Psoas muscle (tissue), 8 donors: ENCODE data around the gene C10orf105. TPM values are rescaled to one million over a fixed set of nuclear protein-coding genes. Genes with fewer than 3 reads are reported as not detected.
A peak's percentile ranks its signal among the peaks of the same experiment; 100 is the strongest.

ENCODE experiments used
- ATAC-seq, 4 donors: fragments of 200-7000 bp; cut with Tn5 transposase; one replicate each; pipeline ENCODE4 v1.9.1; 2020; ENCODE audit warnings: moderate library complexity in 3 of 4, mild to moderate bottlenecking in 2 of 4
- DNase-seq, 2 donors: peaks; one replicate each; pipeline ENCODE4 v3.0.0-alpha.2; 2020
- H3K27ac ChIP-seq: fragments of 200-600 bp; one replicate; pipeline ENCODE4 v1.8.0; 2022
- H3K27me3 ChIP-seq, 3 donors: fragments of 200-600 bp in 1 of 3; one replicate each; pipeline versions ENCODE4 v1.6.1 to v1.8.0; 2013 to 2022; ENCODE audit warnings: low read length in 2 of 3, mild to moderate bottlenecking in 2 of 3, moderate library complexity in 1 of 3; ENCODE audit not compliant: insufficient read depth in 3 of 3
- H3K36me3 ChIP-seq, 2 donors: fragments of 200-600 bp in 1 of 2; one replicate each; pipeline versions ENCODE4 v1.6.1 to v1.8.0; 2013 to 2022; ENCODE audit warnings: low read depth in 1 of 2, mild to moderate bottlenecking in 1 of 2, moderate library complexity in 1 of 2; ENCODE audit not compliant: insufficient read depth in 1 of 2
- H3K4me1 ChIP-seq: fragments of 200-600 bp; one replicate; pipeline ENCODE4 v1.8.0; 2022
- H3K4me3 ChIP-seq: fragments of 200-600 bp; one replicate; pipeline ENCODE4 v1.8.0; 2022; ENCODE audit warnings: mild to moderate bottlenecking
- H3K9me3 ChIP-seq: fragments of 200-600 bp; one replicate; pipeline ENCODE4 v1.8.0; 2022
- WGBS, 3 donors: extraction: QIAGEN DNeasy Blood & Tissue Kit; methylation state at CpG; one replicate each; pipeline versions ENCODE4 v1.1.6 to v1.1.7; 2013; 5-methylcytosine and 5-hydroxymethylcytosine counted together
- intact Hi-C, 2 donors: fragments of 100-400 bp; cut with DNase I; formaldehyde crosslinking; loops; one replicate each; pipeline versions ENCODE4 v1.11.0 to v1.14.2; 2022
- long read RNA-seq, 2 donors: library from polyadenylated mRNA; unstranded; transcript quantifications; one replicate each; pipeline ENCODE4 v2.0.0, GENCODE V29; 2021
- polyA plus RNA-seq, 3 donors: library from polyadenylated mRNA; stranded (reverse); fragments of 200-250 nt; gene quantifications; one replicate each; pipeline ENCODE4 v1.2.3, GENCODE V29; 2013
- total RNA-seq, 4 donors: library from RNA; stranded (reverse); fragmentation: NEBNext Ultra II Directional in 2 of 4; extraction: Animal tissue kit (Norgen Biotek cat#: 25700) in 2 of 4; gene quantifications; one replicate each; pipeline versions ENCODE4 v1.2.1 to v1.2.4, GENCODE V29; 2021 to 2023
- TF ChIP-seq, protein P1 (sequence below): fragments of 200-600 bp; IDR thresholded peaks from one replicate; pipeline ENCODE4 v1.8.0; 2022; ENCODE audit warnings: antibody characterized with exemption
- donor health status: healthy with polysubstance abuse.
- donor health status: DM: no; HTN: no; CAD: no; lungs with moderate emphysema.
- donor health status: Bipolar disorder and iron deficiency.
- donor health status: healthy.
- donor health status: DM: yes; HTN: yes; CAD: no.
- donor health status: DM: no; HTN: no; CAD: no.
- donor health status: DM: no; HTN: no; CAD: no.
- donor health status: DM: yes; HTN: yes; CAD: no.

C10orf105 gene, protein sequence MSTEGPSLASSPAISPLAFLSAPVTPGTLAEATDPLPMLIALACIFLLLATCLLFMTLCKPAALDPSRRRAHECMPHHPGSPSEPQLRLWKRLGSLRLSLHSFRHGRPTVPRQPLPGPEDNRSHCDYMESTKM
- total RNA-seq: not detected
- polyA plus RNA-seq: under 1 TPM; 0.01 to 0.03 (median 0.03) TPM
- long read RNA-seq, donor 1: 0 reads
- long read RNA-seq, donor 2: 0 reads

DNA sequence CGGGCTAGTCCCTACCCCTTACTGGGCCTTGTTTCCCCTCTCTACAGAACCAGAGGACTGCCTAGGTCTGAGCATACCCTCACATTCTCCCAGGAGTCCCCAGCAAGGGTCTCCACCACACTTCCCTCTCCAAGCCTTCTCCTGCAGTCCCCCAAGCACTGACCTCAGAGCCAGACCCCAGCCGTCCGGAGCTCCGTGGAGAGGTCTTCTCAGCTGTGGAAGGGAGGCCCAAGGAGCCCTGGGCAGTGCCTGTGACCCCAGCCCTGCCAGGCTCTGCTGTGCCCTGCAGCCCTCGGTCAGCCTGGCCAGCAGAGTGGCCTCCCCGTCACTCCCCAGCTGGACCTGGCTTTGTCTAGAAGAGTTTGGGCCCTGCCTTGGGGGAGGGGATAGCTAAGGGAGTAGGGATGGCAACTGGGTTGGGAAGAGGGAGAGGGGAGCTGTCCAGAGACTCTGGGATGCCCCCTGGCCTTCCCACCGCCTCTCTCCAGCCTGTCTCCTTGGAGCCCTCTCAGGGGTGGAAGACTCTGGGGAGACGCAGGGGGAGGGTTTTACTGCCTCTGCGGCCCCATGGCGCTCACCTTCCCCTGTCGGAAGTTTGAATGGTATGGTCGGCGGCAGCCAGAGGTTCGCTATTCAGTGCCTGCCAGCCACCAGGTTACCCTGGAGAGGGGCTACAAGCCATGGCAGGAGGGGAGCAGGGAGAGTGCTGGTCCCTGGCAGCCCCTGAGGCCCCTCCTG lies at the start of gene C10orf105:
TSS of gene C10orf105 (minus strand) at position 315 of the 738 bp plus-strand sequence. CDS start 3,441 bp downstream, outside the sequence.
- intact Hi-C loops: no loop called here

DNA sequence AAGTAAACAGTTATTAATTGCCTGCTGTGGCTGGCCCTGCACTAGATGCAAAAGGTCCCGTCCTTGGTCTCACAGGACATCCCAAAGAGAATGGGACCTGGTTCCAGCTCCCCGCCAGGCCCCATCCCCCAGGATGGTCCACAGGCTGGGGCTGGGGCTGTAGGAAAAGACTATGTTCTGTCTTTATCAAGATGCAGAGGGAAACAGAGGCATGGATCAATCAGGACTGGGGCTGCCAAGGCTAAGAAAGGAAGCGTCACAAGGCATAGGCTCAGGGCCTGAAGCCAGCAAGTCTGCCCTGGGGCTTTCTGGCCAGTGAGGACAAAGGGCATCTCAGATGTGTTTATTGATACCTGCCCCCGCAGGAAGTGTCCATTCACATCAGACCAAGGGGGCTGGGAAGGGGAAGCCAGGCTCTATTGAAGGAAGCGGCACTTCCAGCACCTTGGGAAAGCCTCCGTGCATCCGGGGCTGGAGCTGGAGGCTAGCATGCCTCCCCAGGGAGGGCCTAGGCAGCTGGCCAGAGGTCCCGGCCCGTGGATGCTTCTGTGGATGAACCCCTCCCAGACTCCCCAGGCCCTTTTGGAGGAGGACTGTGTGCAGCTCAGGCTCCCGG lies 48.0 kb upstream of the C10orf105 start:
- ATAC-seq (peak in 2 of 4 donors; percentile 3 to 5), DNase-seq (peak; percentile 74 to 84)
- Histone ChIP-seq H3K36me3 (peaks cover 0 to 4% of the 10 kb centered on the region in 2 donors), H3K27me3 (no peaks in the 10 kb centered on the region), H3K27ac (peak overlapping the region; percentile 81), H3K4me1 (peaks cover 90% of the 10 kb centered on the region), H3K9me3 (no peaks in the 10 kb centered on the region), H3K4me3 (peak overlapping the region; percentile 8)
- WGBS, 3 donors: 33 to 42% (median 38%) methylated on average over 10 of the region's 10 CpGs
- intact Hi-C loops: no loop called here
- TF ChIP-seq, protein P1, sequence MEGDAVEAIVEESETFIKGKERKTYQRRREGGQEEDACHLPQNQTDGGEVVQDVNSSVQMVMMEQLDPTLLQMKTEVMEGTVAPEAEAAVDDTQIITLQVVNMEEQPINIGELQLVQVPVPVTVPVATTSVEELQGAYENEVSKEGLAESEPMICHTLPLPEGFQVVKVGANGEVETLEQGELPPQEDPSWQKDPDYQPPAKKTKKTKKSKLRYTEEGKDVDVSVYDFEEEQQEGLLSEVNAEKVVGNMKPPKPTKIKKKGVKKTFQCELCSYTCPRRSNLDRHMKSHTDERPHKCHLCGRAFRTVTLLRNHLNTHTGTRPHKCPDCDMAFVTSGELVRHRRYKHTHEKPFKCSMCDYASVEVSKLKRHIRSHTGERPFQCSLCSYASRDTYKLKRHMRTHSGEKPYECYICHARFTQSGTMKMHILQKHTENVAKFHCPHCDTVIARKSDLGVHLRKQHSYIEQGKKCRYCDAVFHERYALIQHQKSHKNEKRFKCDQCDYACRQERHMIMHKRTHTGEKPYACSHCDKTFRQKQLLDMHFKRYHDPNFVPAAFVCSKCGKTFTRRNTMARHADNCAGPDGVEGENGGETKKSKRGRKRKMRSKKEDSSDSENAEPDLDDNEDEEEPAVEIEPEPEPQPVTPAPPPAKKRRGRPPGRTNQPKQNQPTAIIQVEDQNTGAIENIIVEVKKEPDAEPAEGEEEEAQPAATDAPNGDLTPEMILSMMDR: no peak

More for the DNA sequence above, at the start of gene C10orf105:
- Histone ChIP-seq H3K4me3 (no peak within 1 kb of the TSS), H3K4me1 (peaks cover 5% of the 10 kb centered on the region), H3K27me3 (no peaks in the 10 kb centered on the region), H3K36me3 (no peaks in the 10 kb centered on the region), H3K9me3 (no peaks in the 10 kb centered on the region), H3K27ac (peak within 1 kb of the TSS; percentile 23)
- TF ChIP-seq, protein P1: no peak
- no peak for DNase-seq
- peak in 1 of 4 donors; percentile 4 for ATAC-seq
- 83 to 94% (median 93%) methylated on average over 14 of the region's 14 CpGs for WGBS, 3 donors

DNA sequence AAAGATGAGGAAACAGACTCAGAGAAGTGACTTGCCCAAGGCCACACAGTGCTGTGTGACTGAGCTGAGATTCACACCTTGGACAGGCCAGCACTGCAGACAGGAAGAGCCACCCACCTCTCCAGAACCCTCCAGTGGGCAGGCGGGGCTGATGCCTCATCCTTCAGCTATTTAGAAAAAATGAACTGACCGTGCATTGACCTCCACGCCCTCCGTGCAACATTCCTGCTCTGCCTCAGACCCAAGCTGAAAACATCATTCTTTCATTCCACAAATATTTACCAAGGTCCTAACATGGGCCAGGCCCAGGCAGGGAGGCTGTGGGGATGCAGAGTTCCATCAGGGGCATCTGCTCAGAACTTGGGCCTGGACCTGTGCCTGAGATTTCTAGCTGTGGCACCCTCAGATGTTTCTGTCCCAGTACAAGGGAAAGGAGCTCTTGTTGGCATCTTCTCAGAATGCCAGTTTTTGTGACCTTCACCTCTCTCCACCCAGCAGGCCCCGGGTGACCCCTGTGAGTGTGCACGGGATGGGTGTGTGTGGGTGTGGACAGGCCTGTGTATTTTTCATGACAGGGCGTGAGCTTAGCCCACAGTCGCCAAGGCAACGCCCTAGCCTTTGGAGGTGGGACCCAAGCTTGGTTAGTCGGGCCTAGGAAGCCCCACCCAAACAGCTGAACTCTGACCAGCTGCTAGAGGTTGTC lies 47.3 kb upstream of the C10orf105 start:
- H3K4me1 ChIP-seq: peaks cover 83% of the 10 kb centered on the region
- 41 to 48% (median 44%) methylated on average over 10 of the region's 10 CpGs for WGBS, 3 donors
- peak; percentile 20 to 41 (median 39) for ATAC-seq

More for the DNA sequence above, 47.3 kb upstream of the C10orf105 start:
- H3K36me3 ChIP-seq: peaks cover 0 to 4% of the 10 kb centered on the region in 2 donors
- no peaks in the 10 kb centered on the region for H3K27me3 ChIP-seq
- no peaks in the 10 kb centered on the region for H3K9me3 ChIP-seq
- intact Hi-C loops: no loop called here
- TF ChIP-seq, protein P1: no peak
- H3K4me3 ChIP-seq: peak overlapping the region; percentile 8
- peak overlapping the region; percentile 81 for H3K27ac ChIP-seq
- peak; percentile 80 to 88 for DNase-seq
